OCI-LY3 (cell line): ENCODE results near the gene OR10R2.

Experiments used
- CTCF ChIP-seq: fragments of 200-600, 300-600 bp; sonication (generic); IDR thresholded peaks from 2 replicates; pipeline ENCODE4 v1.5.1; 2014; ENCODE audit warnings: antibody characterized with exemption, low read length, low read depth
- EZH2phosphoT487 ChIP-seq: fragments of 200-600 bp; shearing (Covaris generic); IDR thresholded peaks from 2 replicates; pipeline ENCODE4 v1.6.1; 2018; ENCODE audit warnings: antibody characterized with exemption, mixed run types, low read depth

GRCh38 chr1:158445376-158445775 is 26.6 kb upstream of the OR10R2 start:
- no peak for TF ChIP-seq CTCF
- TF ChIP-seq EZH2phosphoT487 = no peak
